HEK293T (cell line): ENCODE data around the gene PIERCE2.

ENCODE experiments used
- CTCF ChIA-PET: fragments of 350-600 bp; formaldehyde crosslinking; extraction: SDS; loops from one replicate; lab custom pipeline; 2021; ENCODE audit warnings: antibody characterized with exemption, inconsistent platforms; lab: Yijun Ruan, JAX
- POLR2A ChIA-PET: fragments of 350-600 bp; formaldehyde crosslinking; extraction: SDS; loops from one replicate; lab custom pipeline; 2020; ENCODE audit warnings: antibody characterized with exemption, inconsistent platforms; lab: Yijun Ruan, JAX
- DNase-seq: peaks from one replicate; pipeline ENCODE4 v3.0.0; 2012; ENCODE audit warnings: mixed read lengths; ENCODE audit errors: extremely low spot score
- ARNT ChIP-seq: fragments of 450-650 bp; IDR thresholded peaks from 2 replicates; pipeline ENCODE4 v1.6.1; 2017; ENCODE audit warnings: mild to moderate bottlenecking
- BHLHE40 ChIP-seq: fragments of 450-650 bp; IDR thresholded peaks from 2 replicates; pipeline ENCODE4 v1.6.1; 2016; ENCODE audit warnings: mild to moderate bottlenecking, moderate library complexity, borderline replicate concordance
- CTBP1 ChIP-seq: fragments of 450-650 bp; IDR thresholded peaks from 2 replicates; pipeline ENCODE4 v1.6.1; 2016; ENCODE audit warnings: borderline replicate concordance
- ELF4 ChIP-seq: fragments of 450-650 bp; IDR thresholded peaks from 2 replicates; pipeline ENCODE4 v1.6.1; 2017; ENCODE audit warnings: antibody characterized with exemption
- FOXA1 ChIP-seq: fragments of 450-650 bp; IDR thresholded peaks from 2 replicates; pipeline ENCODE4 v1.6.1; 2016; ENCODE audit warnings: mild to moderate bottlenecking
- FOXK2 ChIP-seq: fragments of 450-650 bp; IDR thresholded peaks from 2 replicates; pipeline ENCODE4 v1.6.1; 2016; ENCODE audit warnings: mild to moderate bottlenecking
- FOXM1 ChIP-seq: fragments of 450-650 bp; IDR thresholded peaks from 2 replicates; pipeline ENCODE4 v1.6.1; 2017; ENCODE audit warnings: mild to moderate bottlenecking, borderline replicate concordance
- HDGF ChIP-seq: fragments of 450-650 bp; IDR thresholded peaks from 2 replicates; pipeline ENCODE4 v1.6.1; 2017; ENCODE audit warnings: antibody characterized with exemption, borderline replicate concordance
- L3MBTL2 ChIP-seq: fragments of 450-650 bp; conservative IDR thresholded peaks from 2 replicates; pipeline ENCODE4 v1.6.1; 2016; ENCODE audit warnings: mild to moderate bottlenecking
- LEF1 ChIP-seq: fragments of 450-650 bp; IDR thresholded peaks from 2 replicates; pipeline ENCODE4 v1.6.1; 2017; ENCODE audit warnings: mild to moderate bottlenecking, borderline replicate concordance
- NFRKB ChIP-seq: fragments of 450-650 bp; IDR thresholded peaks from 2 replicates; pipeline ENCODE4 v1.6.1; 2016; ENCODE audit warnings: mild to moderate bottlenecking, moderate library complexity
- PKNOX1 ChIP-seq: fragments of 450-650 bp; IDR thresholded peaks from 2 replicates; pipeline ENCODE4 v1.6.1; 2016
- SP1 ChIP-seq: fragments of 450-650 bp; IDR thresholded peaks from 2 replicates; pipeline ENCODE4 v1.6.1; 2017
- SUZ12 ChIP-seq: fragments of 450-650 bp; IDR thresholded peaks from 2 replicates; pipeline ENCODE4 v1.6.1; 2016; ENCODE audit warnings: mild to moderate bottlenecking
- TARDBP ChIP-seq: fragments of 450-650 bp; IDR thresholded peaks from 2 replicates; pipeline ENCODE4 v1.6.1; 2016
- ZNF384 ChIP-seq: fragments of 450-650 bp; IDR thresholded peaks from 2 replicates; pipeline ENCODE4 v1.6.1; 2016

The PIERCE2 gene

GRCh38 chr15:55461447-55461846 is 53.2 kb downstream of the PIERCE2 start:
- TF ChIP-seq CTBP1 (no peak), TARDBP (no peak), HDGF (no peak), SP1 (no peak), ELF4 (no peak), SUZ12 (no peak)
- ChIA-PET CTCF (no interaction called here), POLR2A (no interaction called here)
- DNase-seq, result no peak

- POLR2A ChIA-PET, result no interaction called here
- TF ChIP-seq SUZ12 (no peak), LEF1 (no peak), ELF4 (no peak), PKNOX1 (no peak), L3MBTL2 (no peak), HDGF (no peak), FOXK2 (no peak), NFRKB (no peak), SP1 (no peak), FOXM1 (no peak), TARDBP (no peak), BHLHE40 (no peak), FOXA1 (no peak), ZNF384 (no peak), CTBP1 (no peak), ARNT (no peak)
- DNase-seq, result no peak
- CTCF ChIA-PET, result no interaction called here
Observed at GRCh38 chr15:55468321-55468720, 60.0 kb downstream of the PIERCE2 start.
